ENCODE data around the gene CCDC15.
"Not testable (repeated sequence)": the region's sequence is repeated elsewhere in the genome, so short reads cannot be mapped to it uniquely, and the experiment has no call there.

Gene CCDC15

DNA sequence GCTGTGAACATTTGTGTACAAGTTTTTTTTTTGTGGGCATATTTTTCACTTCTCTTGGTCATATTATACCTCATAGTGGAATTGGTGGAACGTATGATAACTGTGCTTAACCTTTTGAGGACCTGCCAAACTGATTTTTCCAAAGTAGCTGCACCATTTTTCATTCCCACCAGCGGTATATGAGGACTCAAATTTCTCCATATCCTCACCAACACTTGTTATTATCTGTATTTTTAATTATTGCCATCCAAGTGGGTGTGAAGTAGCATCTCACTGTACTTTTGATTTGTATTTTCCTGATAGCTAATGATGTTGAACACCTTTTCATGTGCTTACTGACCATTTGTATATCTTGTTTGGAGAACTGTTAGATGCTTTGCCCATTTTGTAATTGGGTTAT is 47.8 kb downstream of the CCDC15 start:
- no peak for DNase-seq

DNA sequence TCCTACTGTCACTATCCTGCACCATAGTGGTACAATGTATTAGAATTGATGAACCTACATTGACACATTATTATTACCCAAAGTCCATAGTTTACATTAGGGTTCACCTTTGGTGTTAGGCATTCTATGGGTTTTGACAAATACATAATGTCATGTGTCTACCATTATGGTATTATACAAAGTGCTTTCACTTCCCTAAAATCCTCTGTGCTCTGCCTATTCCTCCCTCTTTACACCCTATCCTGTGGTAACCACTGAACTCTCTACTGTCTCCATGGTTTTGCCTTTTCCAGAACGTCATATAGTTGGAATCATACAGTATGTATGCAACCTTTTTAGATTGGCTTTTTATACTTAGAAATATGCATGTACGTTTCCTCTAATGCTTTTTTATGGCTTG is 51.5 kb downstream of the CCDC15 start:
- DNase-seq: no peak

GRCh38 chr11:125016413-125016812 is 62.4 kb downstream of the CCDC15 start:
- DNase-seq: no peak

DNA sequence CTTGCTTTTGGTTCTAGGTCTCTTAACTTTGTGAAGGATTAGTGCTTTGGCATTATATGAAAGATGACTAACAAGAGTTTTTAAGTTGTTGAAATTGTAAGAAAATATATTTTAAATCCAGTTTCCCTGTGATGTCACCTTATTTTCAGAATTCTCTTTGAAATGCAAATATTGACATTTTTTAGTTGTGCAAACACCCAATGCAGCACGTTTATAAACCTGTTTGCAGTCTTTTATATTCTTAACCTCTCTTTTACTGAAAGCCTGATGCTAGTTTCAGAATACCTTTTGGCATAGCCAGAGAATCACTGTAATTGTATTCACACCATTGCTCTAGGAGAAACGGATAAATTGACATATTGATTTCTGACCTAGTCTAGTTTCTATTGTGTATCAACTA is 66.3 kb downstream of the CCDC15 start:
- DNase-seq: no peak

DNA sequence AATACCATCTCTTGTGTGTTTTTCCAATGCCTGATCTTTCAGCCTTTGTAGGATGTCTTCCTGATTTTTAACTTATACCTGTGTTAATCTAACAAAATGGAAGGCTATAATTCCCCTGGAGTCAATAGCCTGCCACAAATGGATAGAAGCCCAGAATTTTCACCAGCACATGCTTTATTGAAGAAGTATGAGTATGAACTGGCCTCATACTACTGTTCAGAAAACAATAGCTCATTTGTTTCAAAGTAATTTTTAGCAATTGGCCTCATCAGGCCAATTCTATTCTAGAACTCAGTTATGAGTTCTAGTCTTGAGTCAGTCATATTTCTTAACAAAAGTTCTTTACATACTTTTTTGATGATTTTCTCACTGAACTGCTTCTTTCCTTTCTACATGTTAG is 68.5 kb downstream of the CCDC15 start:
- DNase-seq: no peak

- peak; percentile 2 for DNase-seq
Observed at GRCh38 chr11:125025968-125026367, 72.0 kb downstream of the CCDC15 start.

- DNase-seq: not testable (repeated sequence)
Observed at GRCh38 chr11:125029431-125029830, 75.4 kb downstream of the CCDC15 start.

GRCh38 chr11:125036933-125037332 is 82.9 kb downstream of the CCDC15 start:
- no peak for DNase-seq

DNA sequence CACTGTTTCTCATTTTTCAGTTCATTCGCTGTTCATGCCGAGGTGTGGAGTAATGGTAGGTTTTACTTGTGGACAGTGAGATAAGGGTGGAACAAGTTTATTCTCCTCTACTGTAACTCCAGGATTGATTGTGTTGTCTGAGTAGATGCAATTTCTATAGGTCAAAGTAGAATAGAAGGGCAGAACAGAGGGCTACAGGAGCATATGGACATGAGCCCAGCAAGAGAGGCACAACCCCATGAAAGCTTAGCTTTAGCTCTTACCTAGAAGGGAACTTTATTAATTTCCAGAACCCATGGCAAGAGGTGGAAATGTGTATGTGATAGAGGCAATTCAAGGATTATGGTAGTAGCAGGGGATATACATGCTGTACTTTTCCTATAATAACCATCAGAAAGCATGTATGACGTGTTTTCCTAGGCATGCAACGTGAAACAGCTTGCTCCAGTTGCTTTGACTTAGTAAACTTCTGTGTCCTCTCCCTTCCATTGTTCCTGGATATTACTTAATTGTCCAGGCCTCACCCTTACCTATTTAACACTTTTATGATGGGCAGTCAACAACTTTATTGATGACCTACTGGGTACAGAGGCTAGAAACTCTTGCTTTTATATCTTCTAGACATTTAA is 95.3 kb downstream of the CCDC15 start:
- no peak for DNase-seq

GRCh38 chr11:125052047-125052446 is 98.0 kb downstream of the CCDC15 start:
- DNase-seq: no peak

- DNase-seq: no peak
Observed at GRCh38 chr11:125053167-125053566, 99.2 kb downstream of the CCDC15 start.

GRCh38 chr11:125055107-125055715 is 101.2 kb downstream of the CCDC15 start:
- DNase-seq: no peak

- DNase-seq: not testable (repeated sequence)
Observed at GRCh38 chr11:125056111-125056510, 102.1 kb downstream of the CCDC15 start.

DNA sequence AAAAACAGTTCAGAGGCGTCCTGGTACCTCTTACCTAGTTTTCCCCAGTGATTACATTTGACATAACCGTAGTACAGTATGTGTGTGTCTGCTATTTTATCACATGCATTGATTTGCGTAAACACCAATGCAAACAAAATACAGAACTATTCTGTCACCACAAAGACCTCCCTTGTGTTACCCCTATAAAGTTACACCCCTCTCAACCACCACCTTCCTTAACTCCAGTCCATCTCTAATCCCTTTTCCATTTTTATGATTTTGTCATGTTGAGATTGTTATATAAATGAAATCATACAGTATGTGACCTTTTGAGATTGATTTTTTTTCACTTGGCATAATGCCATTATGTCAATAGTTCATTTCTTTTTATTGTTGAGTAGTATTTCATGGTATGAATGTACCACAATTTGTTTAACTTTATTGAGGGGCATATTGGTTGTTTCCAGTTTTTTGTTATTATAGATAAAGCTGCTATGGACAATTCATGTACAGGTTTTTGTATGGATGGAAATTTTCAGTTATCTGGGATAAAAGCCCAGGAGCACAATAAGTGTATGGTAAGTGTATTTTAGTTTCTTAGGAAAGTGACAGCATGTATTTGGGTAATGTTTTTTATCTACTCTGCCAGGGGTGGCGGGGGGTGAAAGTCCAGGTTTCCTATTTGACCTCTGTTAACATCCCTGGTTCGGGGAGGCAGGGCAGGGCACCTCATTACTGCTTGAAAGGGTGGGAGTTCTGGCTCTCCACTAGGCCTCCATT is 103.1 kb downstream of the CCDC15 start:
- DNase-seq: no peak

DNA sequence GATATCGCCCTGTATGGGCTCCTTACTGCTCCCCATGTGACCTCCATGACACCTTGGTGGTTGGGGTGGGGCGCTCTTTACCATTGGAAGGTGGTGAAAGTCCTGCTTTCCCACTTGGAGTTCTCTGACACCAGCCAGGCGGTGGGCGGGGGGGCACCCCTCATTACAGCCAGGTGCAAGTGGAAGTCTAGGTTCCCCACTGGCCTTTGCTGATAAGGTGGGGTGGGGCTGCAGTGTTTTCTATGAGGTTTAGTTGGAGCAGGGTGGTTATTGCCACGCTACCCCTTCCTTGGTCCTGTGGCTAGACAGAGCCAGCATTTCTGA is 103.7 kb downstream of the CCDC15 start:
- no peak for DNase-seq

- DNase-seq: no peak
Observed at GRCh38 chr11:125061281-125061680, 107.3 kb downstream of the CCDC15 start.

DNA sequence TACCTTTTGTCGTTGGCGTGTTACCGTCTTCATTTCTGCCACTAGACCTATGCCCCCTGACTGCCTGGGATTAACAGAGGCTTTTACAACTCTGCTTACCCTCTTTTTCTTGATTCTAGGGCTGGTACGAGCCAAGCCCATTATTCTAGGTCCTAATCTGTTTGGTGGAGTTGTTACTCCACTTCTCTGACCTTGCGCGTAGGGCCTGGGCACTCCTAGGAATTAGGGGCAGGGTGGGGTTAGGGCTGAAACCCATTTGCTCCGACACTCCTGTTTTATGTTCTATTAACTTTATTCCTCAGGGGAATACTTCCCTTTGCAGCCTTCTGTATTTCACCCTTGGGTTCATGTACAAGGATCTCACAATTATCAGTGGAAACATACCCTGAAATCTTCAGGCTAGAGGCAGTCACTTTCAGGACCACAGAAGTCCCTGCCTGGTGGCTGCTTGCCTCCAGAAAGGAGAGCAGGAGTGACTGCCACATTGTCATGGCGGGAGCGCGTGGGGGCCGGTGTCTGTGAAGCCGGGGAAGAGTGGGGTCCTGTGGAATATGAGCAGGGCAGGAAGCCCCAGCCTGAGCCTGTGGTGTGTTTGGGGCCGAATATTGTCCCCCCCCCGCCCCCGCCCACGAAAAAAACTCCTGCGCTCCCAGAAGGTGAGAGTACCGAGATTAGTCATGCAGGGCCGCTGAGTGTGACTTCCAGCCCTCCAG is 108.4 kb downstream of the CCDC15 start:
- no peak for DNase-seq

DNA sequence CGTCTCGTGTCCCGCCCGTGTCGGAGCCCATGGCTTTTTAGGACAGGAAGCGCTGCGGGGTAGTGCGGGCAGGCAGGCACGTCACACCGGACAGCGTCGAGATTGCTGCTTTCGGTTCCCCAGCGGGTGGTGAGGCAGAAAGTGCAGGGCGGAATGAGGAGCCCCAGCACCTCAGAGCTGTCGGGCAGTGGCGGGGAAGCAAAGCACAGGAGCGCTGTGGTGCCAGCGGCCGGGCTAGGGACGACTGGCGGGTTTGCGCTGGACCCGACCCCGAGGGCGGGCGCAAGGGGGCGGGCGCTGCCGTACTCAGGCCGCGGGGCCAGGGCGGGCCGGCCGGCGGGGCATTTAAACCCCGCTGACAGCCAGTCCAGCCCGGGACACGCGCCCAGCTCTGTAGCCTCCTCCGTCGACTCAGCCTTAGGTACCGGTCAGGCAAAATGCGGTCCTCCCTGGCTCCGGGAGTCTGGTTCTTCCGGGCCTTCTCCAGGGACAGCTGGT is 109.0 kb downstream of the CCDC15 start, which contains the start of gene SLC37A2:
TSS of gene SLC37A2 (plus strand) at position 375 of the 498 bp plus-strand sequence. CDS start at position 438, 63 bp downstream.
- peak; percentile 54 for DNase-seq

DNA sequence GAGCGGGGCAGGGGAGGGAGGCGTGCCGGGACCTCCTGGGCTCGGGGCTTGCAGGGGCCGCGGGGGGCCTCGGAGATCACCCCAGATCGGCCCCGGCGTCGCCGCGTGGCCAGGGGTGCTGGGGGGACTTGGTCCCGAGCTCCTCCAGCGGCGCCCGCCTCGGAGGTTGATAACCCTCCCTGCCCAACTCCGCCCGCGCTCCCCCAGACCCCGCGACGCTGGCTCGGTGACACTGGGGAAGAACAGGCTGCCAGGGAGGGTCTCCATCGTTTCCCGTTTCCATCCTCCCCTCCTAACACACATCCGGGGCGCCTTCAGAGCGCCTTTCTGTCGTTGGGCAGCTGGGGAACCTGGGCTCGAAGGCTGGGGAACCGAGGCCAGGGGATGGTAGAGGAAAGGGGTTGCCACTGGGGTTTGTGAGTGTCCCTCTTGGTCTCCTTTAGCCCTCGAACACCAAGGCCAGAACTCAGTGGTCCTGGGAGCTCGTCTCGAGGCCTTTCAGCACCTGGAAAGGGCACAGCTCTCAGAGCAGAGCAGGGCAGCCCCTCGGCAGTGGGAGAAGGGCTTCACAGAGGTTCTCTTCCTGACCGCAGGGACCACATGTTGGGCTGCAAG is 109.5 kb downstream of the CCDC15 start:
- DNase-seq: no peak

- DNase-seq: no peak
Observed at GRCh38 chr11:125064070-125064469, 110.1 kb downstream of the CCDC15 start.

DNA sequence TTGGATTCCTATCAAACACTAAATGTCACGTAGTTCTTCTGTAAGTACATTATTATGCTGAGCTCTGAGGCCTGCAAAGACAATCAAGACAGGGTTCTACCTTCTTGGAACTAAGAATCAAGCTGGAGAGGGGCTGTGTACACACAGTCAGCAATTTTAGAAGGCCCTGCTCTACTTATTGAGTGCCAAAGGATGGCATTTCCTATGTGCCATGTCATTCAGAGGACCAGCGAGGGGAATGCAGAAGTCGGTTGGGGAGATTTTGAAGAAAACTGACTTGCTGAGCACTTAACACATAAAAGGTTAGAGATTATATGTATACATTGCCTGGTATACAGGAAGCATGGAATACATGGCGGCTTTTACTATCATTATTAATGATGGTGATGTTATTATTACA is 114.4 kb downstream of the CCDC15 start:
- DNase-seq: no peak

DNA sequence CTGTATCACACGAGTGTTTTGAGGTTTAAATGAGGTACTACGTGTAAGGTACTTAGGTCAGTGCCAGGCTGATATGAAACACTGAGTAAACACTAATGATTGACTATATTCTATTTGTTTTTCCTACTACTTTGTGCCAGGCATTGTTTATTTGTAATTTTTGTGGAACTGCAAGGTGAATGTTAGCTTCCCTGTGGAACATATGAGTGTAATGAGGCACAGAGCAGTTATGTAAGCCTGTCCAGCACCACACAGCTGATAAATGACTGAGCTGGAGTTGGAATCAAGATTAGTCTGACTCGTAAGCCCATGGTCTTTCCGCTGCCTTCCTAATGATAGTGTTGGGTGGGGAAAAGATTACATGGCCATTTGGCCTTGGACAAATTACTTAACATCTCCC is 115.0 kb downstream of the CCDC15 start:
- no peak for DNase-seq

GRCh38 chr11:125069796-125070195 is 115.8 kb downstream of the CCDC15 start:
- DNase-seq: no peak

All from hematopoietic multipotent progenitor cell treated with erythropoietin and hydrocortisone succinate and interleukin-3 and kit ligand, for 4 days (in vitro differentiated cells).